Peyer's patch (tissue), 4 donors: ENCODE measurements around the gene ENG.

Experiments
- POLR2A ChIP-seq, 2 donors: fragments of 450-650 bp; IDR thresholded peaks; one replicate each; pipeline ENCODE4 v1.5.1; 2017; ENCODE audit warnings: antibody characterized with exemption in 2 of 2, mild to moderate bottlenecking in 2 of 2, moderate library complexity in 2 of 2
- TF ChIP-seq, protein P1 (sequence below), 6 experiments: fragments of 450-650 bp in 4 of 6; fragments of 200-600 bp in 2 of 6; sonication (generic) in 1 of 6; IDR thresholded peaks; one replicate each; pipeline ENCODE4 v1.5.1; 2017 to 2019; ENCODE audit warnings: antibody characterized with exemption in 6 of 6, mild to moderate bottlenecking in 3 of 6, moderate library complexity in 1 of 6

DNA sequence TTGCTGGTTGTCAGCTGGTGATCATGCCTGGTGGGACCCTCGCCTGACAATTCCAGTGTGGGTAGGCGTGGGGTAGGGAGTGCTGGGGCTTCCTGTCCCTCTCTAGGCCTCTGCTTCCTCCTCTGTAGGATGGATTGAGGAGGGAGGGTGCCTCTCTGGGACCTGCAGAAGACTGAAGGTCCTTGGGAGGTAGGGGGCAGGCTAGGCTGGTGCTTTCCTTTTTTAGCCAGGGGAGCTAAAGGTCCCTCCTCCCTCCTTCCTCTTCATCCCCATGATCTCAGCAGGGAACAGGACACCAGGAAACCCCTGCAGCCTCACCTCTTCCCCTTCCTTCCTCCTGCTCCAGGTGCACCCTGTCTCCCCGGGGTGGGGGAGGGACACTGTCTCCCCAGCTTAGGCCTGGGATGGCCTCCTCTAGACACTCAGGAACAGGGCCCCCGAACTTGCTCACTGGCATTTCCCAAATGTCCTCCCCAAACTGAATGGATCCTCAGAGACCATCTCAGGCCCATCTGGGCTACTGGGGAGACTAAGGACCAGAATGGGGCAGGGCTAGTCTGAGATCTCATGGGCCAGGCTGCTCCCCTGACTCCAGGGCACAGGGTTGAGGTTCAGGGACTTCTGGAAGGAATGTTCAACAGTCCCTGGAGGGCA is 84.4 kb downstream of the ENG start:
- no peak for TF ChIP-seq POLR2A (IDR thresholded peaks at IDR 0.05)
- TF ChIP-seq, protein P1, sequence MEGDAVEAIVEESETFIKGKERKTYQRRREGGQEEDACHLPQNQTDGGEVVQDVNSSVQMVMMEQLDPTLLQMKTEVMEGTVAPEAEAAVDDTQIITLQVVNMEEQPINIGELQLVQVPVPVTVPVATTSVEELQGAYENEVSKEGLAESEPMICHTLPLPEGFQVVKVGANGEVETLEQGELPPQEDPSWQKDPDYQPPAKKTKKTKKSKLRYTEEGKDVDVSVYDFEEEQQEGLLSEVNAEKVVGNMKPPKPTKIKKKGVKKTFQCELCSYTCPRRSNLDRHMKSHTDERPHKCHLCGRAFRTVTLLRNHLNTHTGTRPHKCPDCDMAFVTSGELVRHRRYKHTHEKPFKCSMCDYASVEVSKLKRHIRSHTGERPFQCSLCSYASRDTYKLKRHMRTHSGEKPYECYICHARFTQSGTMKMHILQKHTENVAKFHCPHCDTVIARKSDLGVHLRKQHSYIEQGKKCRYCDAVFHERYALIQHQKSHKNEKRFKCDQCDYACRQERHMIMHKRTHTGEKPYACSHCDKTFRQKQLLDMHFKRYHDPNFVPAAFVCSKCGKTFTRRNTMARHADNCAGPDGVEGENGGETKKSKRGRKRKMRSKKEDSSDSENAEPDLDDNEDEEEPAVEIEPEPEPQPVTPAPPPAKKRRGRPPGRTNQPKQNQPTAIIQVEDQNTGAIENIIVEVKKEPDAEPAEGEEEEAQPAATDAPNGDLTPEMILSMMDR (IDR thresholded peaks at IDR 0.05), result no peak
